Caco-2 (cell line): ENCODE measurements around the gene MYO7A. TPM values are rescaled to one million over a fixed set of nuclear protein-coding genes. Genes with fewer than 3 reads are reported as not detected.
A peak's percentile ranks its signal among the peaks of the same experiment; 100 is the strongest.

Experiments
- BruUV-seq: library from RNA; stranded (reverse); fragments of 400-500 nt; replicated peaks from 2 replicates; lab custom pipeline; 2021; lab: Mats Ljungman, UMichigan
- CTCF ChIA-PET: fragments of 300-600 bp; sonication (Branson Sonifier 250); formaldehyde crosslinking; loops from one replicate; lab custom pipeline; 2022; ENCODE audit warnings: antibody characterized with exemption; lab: Charles Lee
- POLR2A ChIA-PET: fragments of 300-600 bp; sonication (Branson Sonifier 250); formaldehyde crosslinking; loops from one replicate; lab custom pipeline; 2022; ENCODE audit warnings: antibody characterized with exemption; lab: Charles Lee
- DNase-seq, 2 experiments: peaks; one replicate each; pipeline versions ENCODE4 v3.0.0 to v3.0.0-alpha.2; 2020 to 2022
- H3K27me3 ChIP-seq: replicated peaks from 2 replicates; pipeline ENCODE4 v1.6.0; 2011; ENCODE audit warnings: low read length; ENCODE audit not compliant: control insufficient read depth, insufficient read depth
- H3K36me3 ChIP-seq: 2 replicates; pipeline ENCODE4 v1.5.1; 2011; ENCODE audit warnings: low read length; ENCODE audit not compliant: control insufficient read depth, insufficient read depth
- H3K4me1 ChIP-seq: fragments of 250-450 bp; sonication (Bioruptor Pico); 2 replicates; pipeline ENCODE4 v1.5.1; 2020; ENCODE audit warnings: mild to moderate bottlenecking
- H3K4me3 ChIP-seq: 2 replicates; pipeline ENCODE4 v1.5.1; 2011; ENCODE audit warnings: low read depth, mild to moderate bottlenecking, control low read depth, low read length
- H3K9me3 ChIP-seq: fragments of 250-450 bp; sonication (Bioruptor Pico); 2 replicates; pipeline ENCODE4 v1.5.1; 2020; ENCODE audit warnings: mild to moderate bottlenecking, moderate library complexity
- H3K27ac Mint-ChIP-seq: one replicate; pipeline ENCODE4 v1.8.0; 2022; ENCODE audit warnings: mixed read lengths; ENCODE audit not compliant: unreplicated experiment
- H3K27me3 Mint-ChIP-seq: one replicate; pipeline ENCODE4 v1.8.0; 2022; ENCODE audit warnings: mixed read lengths; ENCODE audit not compliant: insufficient read depth, unreplicated experiment
- H3K36me3 Mint-ChIP-seq: one replicate; pipeline ENCODE4 v1.8.0; 2022; ENCODE audit warnings: mild to moderate bottlenecking, mixed read lengths; ENCODE audit not compliant: insufficient read depth, unreplicated experiment
- H3K4me1 Mint-ChIP-seq: one replicate; pipeline ENCODE4 v1.8.0; 2022; ENCODE audit warnings: low read depth, mixed read lengths; ENCODE audit not compliant: unreplicated experiment
- H3K4me3 Mint-ChIP-seq: one replicate; pipeline ENCODE4 v1.8.0; 2022; ENCODE audit warnings: mild to moderate bottlenecking, moderate library complexity, mixed read lengths; ENCODE audit not compliant: unreplicated experiment
- H3K9me3 Mint-ChIP-seq: one replicate; pipeline ENCODE4 v1.8.0; 2022; ENCODE audit warnings: mixed read lengths; ENCODE audit not compliant: unreplicated experiment
- intact Hi-C: fragments of 100-400 bp; cut with micrococcal nuclease; formaldehyde crosslinking; loops from one replicate; pipeline ENCODE4 v1.10.0; 2022; ENCODE audit not compliant: unreplicated experiment
- total RNA-seq: library from RNA; stranded (reverse); gene quantifications from 2 replicates; pipeline ENCODE4 v1.2.3, GENCODE V29; 2022
- TF ChIP-seq, protein P1 (sequence below), 2 experiments: fragments of 200-600 bp in 1 of 2; IDR thresholded peaks; 1 replicate in 1 of 2; 2 replicates in 1 of 2; pipeline versions ENCODE4 v1.5.1 to v1.8.0; 2011 to 2022; ENCODE audit warnings: antibody characterized with exemption in 1 of 2, control low read depth in 1 of 2, inconsistent platforms in 1 of 2, low read depth in 1 of 2, low read length in 1 of 2, mild to moderate bottlenecking in 1 of 2, moderate library complexity in 1 of 2; ENCODE audit not compliant: insufficient read depth in 1 of 2, severe bottlenecking in 1 of 2, unreplicated experiment in 1 of 2

Gene MYO7A
- total RNA-seq, 1 experiment from 2014 or later, result 8.9 TPM

DNA sequence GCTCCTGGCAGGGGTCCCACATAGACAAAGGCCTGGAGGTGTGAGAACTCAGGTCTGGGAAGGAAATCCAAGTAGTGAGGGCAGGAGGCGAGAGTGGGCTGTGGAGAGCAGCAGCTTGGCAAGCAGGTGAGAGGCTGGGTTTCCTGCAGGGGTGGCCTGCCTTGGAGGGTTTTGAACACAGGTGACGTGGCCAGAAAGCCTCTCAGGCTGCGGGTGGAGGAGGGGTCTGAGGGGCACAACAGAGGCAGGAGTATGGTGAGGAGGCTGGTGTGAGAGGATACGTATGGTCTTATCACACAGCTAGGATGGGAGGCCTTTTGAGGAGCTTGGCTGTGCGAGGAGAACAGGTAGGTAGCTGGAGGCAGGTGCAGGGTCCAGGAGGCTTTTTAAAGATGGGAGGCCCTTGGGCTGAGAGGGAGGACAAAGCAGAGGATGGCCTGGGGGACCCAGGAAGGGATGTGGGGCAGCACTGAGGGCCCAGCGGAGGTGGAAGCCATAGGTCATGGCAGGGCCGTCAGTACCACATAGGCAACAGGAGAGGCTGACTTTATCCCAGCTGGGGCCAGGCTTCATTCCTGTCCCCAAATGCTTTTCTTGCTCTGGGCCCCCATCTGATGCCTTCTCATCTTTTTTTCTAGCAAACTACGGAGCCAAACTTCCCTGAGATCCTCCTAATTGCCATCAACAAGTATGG is 84.4 kb downstream of the MYO7A start:
- TF ChIP-seq, protein P1, sequence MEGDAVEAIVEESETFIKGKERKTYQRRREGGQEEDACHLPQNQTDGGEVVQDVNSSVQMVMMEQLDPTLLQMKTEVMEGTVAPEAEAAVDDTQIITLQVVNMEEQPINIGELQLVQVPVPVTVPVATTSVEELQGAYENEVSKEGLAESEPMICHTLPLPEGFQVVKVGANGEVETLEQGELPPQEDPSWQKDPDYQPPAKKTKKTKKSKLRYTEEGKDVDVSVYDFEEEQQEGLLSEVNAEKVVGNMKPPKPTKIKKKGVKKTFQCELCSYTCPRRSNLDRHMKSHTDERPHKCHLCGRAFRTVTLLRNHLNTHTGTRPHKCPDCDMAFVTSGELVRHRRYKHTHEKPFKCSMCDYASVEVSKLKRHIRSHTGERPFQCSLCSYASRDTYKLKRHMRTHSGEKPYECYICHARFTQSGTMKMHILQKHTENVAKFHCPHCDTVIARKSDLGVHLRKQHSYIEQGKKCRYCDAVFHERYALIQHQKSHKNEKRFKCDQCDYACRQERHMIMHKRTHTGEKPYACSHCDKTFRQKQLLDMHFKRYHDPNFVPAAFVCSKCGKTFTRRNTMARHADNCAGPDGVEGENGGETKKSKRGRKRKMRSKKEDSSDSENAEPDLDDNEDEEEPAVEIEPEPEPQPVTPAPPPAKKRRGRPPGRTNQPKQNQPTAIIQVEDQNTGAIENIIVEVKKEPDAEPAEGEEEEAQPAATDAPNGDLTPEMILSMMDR (IDR thresholded peaks at IDR 0.05; ENCODE audit: insufficient read depth in 1 of 2, low read depth in 1 of 2, low read length in 1 of 2, severe bottlenecking in 1 of 2, unreplicated experiment in 1 of 2), result no peak
- intact Hi-C loops, result no loop called here
- no peaks in the 10 kb centered on the region; the same call in 1 of the 2 replicates for H3K27me3 ChIP-seq
- no peaks in the 10 kb centered on the region for H3K27me3 Mint-ChIP-seq
- peak in 1 of 2 experiments; percentile 1 for DNase-seq
- ChIA-PET POLR2A (no interaction called here), CTCF (interaction anchor here (1.5 kb wide), 1 partner anchor 85 kb away, joined by 3 read pairs; no protein-coding TSS in a partner anchor)
- H3K4me1 ChIP-seq, result no peaks in the 10 kb centered on the region
- no peaks in the 10 kb centered on the region for H3K36me3 ChIP-seq
- H3K4me3 ChIP-seq, result no peak overlapping the region
- no peak overlapping the region for H3K27ac Mint-ChIP-seq
- no peaks in the 10 kb centered on the region for H3K9me3 ChIP-seq
- H3K4me3 Mint-ChIP-seq, result no peak overlapping the region
- H3K4me1 Mint-ChIP-seq, result no peaks in the 10 kb centered on the region
- no TSS peak for BruUV-seq
- H3K9me3 Mint-ChIP-seq, result no peaks in the 10 kb centered on the region
- H3K36me3 Mint-ChIP-seq, result no peaks in the 10 kb centered on the region

DNA sequence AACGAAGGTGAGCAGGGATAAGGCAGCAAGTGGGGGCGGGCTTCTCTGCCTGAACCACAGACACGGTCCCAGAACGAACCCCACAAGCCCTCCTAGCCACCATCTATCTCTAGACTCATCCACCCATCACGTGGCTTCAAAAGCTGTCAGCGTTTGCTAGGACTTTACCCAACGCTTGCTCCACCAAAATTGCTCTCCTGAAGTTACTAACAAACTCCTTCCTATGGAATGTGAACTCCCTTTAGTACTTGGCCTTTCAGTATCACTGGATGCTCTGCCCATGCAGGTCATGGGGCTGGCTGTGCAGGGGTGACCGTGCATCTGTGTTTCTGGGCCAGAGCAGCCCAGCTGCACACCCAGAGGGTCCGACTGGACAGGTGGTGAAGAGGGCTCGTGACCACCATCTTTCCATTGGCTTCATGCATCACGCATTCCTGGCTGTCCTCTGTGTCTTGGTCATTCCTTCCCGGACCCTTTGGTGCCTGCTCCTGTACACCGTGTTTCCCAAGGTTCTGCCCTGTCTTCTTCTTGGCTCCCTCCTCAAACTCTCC is 85.1 kb downstream of the MYO7A start:
- no peaks in the 10 kb centered on the region for H3K4me1 Mint-ChIP-seq
- H3K36me3 Mint-ChIP-seq, result no peaks in the 10 kb centered on the region
- no peak overlapping the region for H3K27ac Mint-ChIP-seq
- Histone ChIP-seq H3K4me3 (no peak overlapping the region), H3K27me3 (no peaks in the 10 kb centered on the region; the same call in 1 of the 2 replicates), H3K4me1 (no peaks in the 10 kb centered on the region), H3K36me3 (no peaks in the 10 kb centered on the region), H3K9me3 (no peaks in the 10 kb centered on the region)
- no peaks in the 10 kb centered on the region for H3K9me3 Mint-ChIP-seq
- no peak overlapping the region for H3K4me3 Mint-ChIP-seq
- TF ChIP-seq, protein P1 (IDR thresholded peaks at IDR 0.05; ENCODE audit: insufficient read depth in 1 of 2, low read depth in 1 of 2, low read length in 1 of 2, severe bottlenecking in 1 of 2, unreplicated experiment in 1 of 2), result no peak
- H3K27me3 Mint-ChIP-seq, result no peaks in the 10 kb centered on the region
- POLR2A ChIA-PET, result no interaction called here
- DNase-seq, result no peak
- CTCF ChIA-PET, result interaction anchor here (1.5 kb wide), 1 partner anchor 86 kb away, joined by 3 read pairs; no protein-coding TSS in a partner anchor
- intact Hi-C loops, result no loop called here
- no TSS peak for BruUV-seq

DNA sequence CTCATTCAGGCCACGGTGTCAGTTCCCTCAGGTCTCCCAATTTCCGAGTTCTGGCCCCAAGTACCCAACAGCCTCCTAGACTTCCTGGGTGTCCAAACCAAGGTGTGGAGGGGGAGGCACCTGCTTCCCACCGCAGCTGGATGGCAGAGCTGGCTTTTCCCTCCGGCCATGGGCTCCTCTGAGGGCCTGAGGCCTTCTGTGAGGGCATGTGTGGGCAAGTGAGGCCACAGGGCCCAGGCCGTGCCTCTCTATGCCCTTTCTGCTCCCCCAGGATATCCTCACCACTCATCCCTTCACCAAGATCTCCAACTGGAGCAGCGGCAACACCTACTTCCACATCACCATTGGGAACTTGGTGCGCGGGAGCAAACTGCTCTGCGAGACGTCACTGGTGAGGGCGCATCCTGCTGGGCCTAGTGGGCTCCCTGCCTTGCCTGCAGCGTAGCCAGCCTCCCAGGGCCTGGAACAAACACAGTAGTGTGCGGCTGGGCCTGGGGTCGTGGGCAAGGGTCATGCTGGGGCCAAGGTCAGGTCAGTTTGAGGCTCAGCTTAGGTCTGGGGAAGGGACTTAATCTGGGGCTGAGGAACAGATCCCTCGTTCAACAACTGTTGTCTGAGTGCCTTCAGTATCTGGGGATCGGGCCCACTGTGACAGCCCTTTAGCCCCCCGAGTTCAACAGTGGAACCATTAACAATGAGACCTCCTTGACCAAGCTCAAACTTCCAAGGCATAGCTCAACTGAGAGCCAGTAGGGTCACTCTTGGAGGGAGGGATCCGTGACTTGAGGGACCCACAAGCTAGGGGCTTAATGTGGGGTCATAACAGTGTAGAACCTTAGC is 85.8 kb downstream of the MYO7A start:
- ChIA-PET POLR2A (no interaction called here), CTCF (no interaction called here)
- H3K36me3 ChIP-seq, result no peaks in the 10 kb centered on the region
- DNase-seq, result peak in 1 of 2 experiments; percentile 1
- no peak overlapping the region for H3K4me3 ChIP-seq
- BruUV-seq, result no TSS peak
- Mint-ChIP-seq H3K4me1 (no peaks in the 10 kb centered on the region), H3K9me3 (no peaks in the 10 kb centered on the region), H3K27ac (no peak overlapping the region), H3K4me3 (no peak overlapping the region), H3K36me3 (no peaks in the 10 kb centered on the region), H3K27me3 (no peaks in the 10 kb centered on the region)
- H3K9me3 ChIP-seq, result no peaks in the 10 kb centered on the region
- intact Hi-C loops, result no loop called here
- H3K4me1 ChIP-seq, result no peaks in the 10 kb centered on the region
- H3K27me3 ChIP-seq, result no peaks in the 10 kb centered on the region; the same call in 1 of the 2 replicates
- TF ChIP-seq, protein P1 (IDR thresholded peaks at IDR 0.05; ENCODE audit: insufficient read depth in 1 of 2, low read depth in 1 of 2, low read length in 1 of 2, severe bottlenecking in 1 of 2, unreplicated experiment in 1 of 2), result no peak
